GM18517 (cell line): Measurements from ENCODE around the gene TPP1.

ENCODE experiments used
- ATAC-seq: cut with Tn5 transposase; IDR thresholded peaks from one replicate; pipeline ENCODE4 v1.9.1; 2021; ENCODE audit warnings: mild to moderate bottlenecking, moderate library complexity; ENCODE audit not compliant: unreplicated experiment

The TPP1 gene

DNA sequence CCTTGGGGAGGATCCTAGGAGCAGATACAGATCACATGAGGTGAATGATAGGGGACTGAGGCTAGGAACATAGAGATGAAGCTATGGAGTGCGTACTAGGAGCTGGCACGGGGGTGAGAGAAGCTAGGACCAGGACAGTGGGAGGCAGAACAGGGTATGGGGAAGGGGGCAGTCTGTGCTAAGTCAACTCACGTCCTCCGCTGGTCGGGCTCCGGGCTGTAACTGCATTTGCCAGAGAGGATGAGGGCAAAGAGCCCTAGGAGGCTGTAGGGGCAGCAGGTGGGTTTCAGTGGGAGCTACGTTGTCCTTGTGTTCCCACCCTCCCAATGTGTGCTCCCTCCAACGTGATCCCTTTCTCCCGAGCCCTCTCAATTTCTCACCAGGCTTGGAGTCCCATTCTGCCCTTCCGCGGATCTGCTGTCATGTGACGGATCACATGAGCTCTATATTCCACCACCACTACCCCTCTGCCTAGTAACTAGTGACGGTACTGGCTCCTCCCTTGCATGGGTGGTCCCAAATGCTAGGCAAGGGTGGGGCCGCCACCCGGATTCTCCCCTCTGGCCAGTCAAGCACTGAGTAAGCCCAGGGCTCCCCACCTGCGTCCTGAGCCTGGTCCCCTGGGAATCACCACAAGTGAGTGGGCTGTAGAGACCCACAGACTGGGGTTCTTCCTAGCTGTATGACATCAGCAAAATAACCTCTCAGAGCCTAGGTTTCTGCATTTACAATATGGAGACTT, at the start of gene TPP1:
Gene TPP1 (minus strand): TSS at position 419 of the 742 bp plus-strand sequence. CDS start 22 bp downstream, at position 397.
- ATAC-seq, result peak; percentile 99

DNA sequence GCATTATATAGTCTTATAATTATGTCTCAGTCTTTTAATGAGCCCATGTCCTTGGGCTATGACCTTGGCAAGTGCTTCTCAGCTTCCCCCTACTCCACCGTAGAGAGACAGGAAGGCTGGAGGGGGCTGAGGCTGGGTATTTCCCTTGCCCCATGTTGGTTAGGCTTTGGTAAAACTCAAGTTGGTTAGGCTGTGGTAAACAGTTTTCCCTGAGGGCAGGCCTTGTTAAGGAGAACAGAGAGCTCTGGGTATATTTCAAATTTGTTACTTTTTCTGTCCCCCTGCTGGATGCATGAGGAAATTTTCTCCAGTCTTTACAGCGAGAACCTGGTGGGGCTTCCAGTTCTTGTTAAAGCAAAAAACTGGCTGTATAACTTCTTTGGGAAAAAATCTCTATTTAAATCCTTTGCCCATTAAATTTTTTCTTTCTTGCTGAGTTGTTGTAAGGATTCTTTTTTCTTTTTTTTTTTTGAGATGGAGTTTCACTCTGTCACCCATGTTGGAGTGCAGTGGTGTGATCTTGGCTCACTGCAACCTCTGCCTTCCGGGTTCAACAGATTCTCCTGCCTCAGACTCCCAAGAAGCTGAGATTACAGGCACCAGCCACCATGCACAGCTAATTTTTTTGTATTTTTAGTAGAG, 48.6 kb upstream of the TPP1 start:
- peak; percentile 76 for ATAC-seq

DNA sequence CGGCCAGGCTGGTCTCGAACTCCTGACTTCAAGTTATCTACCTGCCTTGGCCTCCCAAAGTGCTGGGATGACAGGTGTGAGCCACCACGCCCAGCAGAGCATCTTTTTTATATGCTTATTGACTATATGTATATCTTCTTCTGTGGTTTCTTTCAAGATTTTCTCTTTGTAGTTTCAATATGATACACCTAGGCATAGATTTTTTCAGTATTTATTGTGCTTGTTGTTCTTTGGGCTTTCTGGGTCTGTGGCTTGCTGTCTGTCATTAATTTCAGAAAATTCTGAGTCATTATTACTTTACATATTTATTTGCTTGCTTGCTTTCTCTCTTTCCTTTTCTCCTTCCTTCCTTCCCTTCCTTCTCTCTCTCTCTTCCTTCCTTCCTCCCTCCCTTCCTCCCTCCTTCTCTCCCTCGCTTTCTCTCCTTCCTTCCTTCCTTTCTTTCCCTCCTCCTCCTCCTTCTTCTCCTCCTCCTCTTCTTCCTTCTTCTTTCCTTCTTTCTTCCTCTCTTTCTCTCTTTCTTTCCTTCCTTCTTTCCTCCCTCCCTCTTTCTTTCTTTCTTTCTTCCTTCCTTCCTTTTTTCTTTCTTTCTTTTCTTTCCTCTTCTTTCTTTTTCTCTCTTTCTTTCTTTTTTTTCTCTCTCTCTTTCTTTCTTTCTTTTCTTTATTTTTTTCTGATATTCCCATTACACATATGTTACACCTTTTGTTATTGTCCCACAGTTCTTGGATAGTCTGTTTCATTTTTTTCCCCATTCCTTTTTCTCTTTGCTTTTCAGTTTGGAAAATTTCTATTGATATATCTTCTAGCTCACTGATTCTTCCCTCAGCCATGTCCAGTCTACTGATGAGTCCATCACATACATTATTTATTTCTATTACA, 47.3 kb upstream of the TPP1 start:
- no peak for ATAC-seq

DNA sequence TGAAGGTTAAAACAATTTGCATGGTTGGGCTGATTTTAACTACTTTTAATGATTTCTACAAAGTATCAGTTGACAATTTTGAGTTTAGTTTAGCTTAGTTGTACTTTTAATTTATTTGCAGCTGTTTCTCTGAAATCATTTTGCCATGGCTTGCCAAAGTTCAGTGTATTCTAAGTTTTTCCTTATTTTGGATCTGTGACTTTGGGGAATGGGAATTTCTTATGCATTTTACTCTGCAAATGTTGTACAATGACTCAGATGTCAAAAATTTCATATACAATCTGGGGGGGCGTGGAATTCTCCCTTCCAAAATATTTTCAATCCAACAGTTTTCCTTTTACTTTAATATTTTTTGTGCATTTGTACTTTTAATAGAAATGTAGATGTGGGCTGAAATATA, 45.3 kb upstream of the TPP1 start:
- no peak for ATAC-seq

DNA sequence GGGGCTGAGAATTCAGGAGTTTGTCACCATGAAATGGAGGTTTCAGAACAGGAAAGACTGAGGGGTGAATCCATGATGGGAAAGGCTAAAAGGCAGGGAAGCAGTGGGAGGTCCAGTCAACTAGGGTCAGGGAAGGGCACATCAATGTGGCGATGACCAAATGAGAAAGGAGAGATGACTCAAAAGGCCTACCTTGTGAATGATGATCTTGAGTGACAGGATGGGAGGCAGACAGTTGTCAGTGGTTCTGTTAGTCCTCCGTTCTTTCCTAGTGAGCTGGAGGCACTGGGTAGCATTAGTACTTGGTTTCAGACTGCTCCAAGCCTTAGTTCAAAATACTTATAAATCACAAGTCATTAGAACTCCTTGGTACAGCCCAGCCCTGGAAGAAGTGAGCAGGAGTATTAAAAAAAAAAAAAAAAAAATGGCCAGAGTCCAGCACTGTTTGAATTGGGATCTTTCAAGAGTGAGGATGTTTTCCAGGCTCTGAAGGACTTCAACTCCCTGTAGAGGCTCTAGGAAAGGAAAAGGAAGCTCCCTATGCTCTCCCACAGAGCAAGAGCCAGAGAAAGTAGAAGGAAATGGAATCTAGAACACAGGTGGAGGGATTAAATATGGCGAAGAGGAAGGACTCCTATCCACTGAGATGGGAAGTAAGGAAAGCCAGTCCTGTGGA, 44.7 kb upstream of the TPP1 start:
- no peak for ATAC-seq

GRCh38 chr11:6660712-6661111, 41.5 kb upstream of the TPP1 start:
- no peak for ATAC-seq

- no peak for ATAC-seq
Measured at GRCh38 chr11:6658647-6659046, 39.4 kb upstream of the TPP1 start.

- no peak for ATAC-seq
Measured at GRCh38 chr11:6657346-6657745, 38.1 kb upstream of the TPP1 start.

- no peak for ATAC-seq
Measured at GRCh38 chr11:6656936-6657335, 37.7 kb upstream of the TPP1 start.

DNA sequence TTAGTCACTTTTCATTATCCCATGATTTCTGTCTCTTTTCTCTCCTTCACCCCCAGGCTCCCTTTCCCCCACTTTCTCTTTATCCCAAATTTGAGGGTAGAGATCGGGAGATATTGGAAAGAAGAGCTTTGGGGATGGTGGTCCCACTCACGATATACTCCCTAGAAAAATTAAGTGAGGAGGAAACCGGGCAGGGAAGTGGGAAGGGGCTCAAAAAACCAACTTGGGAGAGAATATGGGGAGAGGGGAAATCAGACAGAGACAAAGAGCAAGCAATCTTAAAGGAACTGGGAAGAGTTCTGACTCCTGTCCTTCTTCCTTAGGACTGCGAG, 37.3 kb upstream of the TPP1 start:
- no peak for ATAC-seq

DNA sequence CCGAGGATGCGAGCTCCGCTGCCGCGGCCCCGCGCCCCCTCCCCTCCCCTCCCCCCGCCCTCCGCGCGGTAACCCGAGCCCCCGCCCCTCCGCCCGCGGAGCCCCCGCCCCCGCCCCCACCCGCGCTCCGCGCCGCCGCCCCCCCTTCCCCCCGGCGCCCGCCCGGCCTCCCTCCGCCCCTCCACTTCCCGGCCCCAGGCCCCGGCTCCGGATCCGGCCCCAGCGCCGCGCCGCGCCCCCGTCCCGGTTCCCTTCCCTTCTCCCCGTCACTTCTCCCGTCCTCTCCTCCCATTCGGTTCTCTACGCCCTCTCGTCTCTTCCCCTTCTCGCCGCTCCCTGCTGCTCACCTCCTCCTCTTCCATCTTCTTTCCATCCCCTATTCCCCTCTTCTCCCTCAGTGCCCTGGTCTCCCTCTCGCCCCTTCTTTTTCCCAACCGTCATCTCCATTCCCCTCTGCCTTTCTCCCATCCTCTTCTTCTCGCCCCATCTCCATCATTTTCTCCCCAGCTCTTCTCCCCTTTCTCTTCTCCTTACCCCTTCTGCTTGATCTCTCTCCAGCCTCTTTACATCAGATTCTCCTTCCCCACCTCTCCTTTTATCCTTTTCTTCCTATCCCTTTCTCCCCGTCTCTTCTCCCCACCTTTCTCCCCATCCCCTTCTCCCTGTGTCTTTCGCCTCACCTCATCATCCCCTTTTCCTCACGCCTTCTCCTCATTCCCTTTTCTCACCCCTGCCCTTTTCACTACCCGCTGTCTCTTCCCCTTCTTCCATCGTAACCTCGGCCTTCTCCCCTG, 36.8 kb upstream of the TPP1 start, which contains the start of gene DCHS1:
Gene DCHS1 (minus strand): TSS at position 20 of the 794 bp plus-strand sequence. CDS start 14,196 bp downstream, outside the sequence.
- ATAC-seq, result no peak

- no peak for ATAC-seq
Measured at GRCh38 chr11:6655020-6655789, 36.0 kb upstream of the TPP1 start.

- ATAC-seq, result no peak
Measured at GRCh38 chr11:6654281-6655019, 35.2 kb upstream of the TPP1 start.

GRCh38 chr11:6653656-6654055, 34.4 kb upstream of the TPP1 start:
- ATAC-seq, result no peak

DNA sequence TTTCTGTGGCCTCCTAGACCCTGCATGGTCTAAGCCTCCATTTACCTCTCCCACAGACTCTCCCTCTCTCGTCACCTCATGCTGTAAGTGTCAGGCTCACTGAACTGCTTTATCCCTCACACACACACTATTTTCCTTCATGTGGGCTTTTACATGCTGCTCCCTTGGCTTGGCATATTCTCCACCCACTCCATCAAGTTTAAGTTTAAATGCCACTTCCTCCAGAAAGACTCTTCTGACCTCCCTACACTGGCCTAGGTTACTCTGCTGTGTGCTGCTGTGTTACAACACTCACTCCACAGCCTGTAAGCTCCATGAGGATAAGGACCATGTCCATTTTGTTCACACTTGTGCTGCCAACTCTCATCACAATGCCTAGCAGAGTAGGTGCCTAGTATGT, 33.9 kb upstream of the TPP1 start:
- no peak for ATAC-seq

DNA sequence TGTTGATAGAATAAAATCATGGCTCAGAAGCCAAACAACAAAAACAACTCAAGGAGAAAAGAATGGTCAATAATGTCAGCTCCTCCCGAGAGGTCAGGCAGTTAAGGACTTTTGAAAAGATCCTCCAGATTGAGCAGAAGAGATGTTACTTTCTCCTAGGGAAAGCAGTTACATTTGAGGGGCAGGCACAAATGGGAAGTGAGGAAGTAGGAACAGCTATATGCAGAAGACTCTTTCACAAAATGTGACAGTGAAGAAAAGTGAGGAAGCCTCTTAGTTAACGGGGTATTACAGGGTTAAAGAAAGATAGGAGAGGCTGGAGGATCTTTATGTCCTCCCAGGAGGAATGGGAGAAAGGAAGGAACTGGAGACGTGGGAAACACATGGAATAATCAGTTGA, 33.0 kb upstream of the TPP1 start:
- ATAC-seq, result no peak

DNA sequence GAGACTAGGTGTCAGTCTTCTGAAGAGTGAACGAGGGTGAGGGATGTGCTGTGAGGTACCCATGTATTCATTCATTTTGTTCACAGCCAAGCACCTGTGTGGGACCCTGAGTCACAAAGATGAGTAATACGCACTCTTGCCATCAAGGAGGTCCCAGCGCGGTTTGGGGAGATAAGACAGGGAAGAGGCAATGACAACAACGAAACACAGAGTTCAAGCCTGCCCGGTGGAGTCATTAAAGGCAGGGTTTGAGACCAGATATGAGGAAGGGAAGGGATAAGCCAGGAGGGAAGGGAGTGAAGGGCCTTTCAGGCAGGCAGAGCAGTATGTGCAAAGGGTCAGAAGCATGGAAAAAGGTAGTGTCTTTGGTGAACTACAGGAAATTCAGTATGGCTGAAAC, 31.8 kb upstream of the TPP1 start:
- ATAC-seq, result no peak

GRCh38 chr11:6650104-6650503, 30.9 kb upstream of the TPP1 start:
- no peak for ATAC-seq

GRCh38 chr11:6648501-6648900, 29.3 kb upstream of the TPP1 start:
- no peak for ATAC-seq
